A673 (cell line): Measurements from ENCODE around the gene ABCC5. TPM values are rescaled to one million over a fixed set of nuclear protein-coding genes. Genes with fewer than 3 reads are reported as not detected.
A peak's percentile ranks its signal among the peaks of the same experiment; 100 is the strongest.

Experiments used
- BruUV-seq: library from RNA; stranded (reverse); fragments of 400-500 nt; replicated peaks from 2 replicates; lab custom pipeline; 2021; lab: Mats Ljungman, UMichigan
- CTCF ChIA-PET: fragments of 300-600 bp; sonication (Branson Sonifier 250); formaldehyde crosslinking; loops from one replicate; lab custom pipeline; 2022; ENCODE audit warnings: antibody characterized with exemption; lab: Charles Lee
- POLR2A ChIA-PET: fragments of 300-600 bp; sonication (Branson Sonifier 250); formaldehyde crosslinking; loops from one replicate; lab custom pipeline; 2022; ENCODE audit warnings: antibody characterized with exemption; ENCODE audit not compliant: low non-redundant PET; lab: Charles Lee
- DNase-seq: peaks from one replicate; pipeline ENCODE4 v3.0.0-alpha.2; 2015; ENCODE audit warnings: low spot score
- H3K27ac ChIP-seq: fragments of 200-600 bp; sonication (generic); 2 replicates; pipeline ENCODE4 v1.5.1; 2016; ENCODE audit warnings: mixed run types, low read depth, mild to moderate bottlenecking, mixed read lengths, antibody characterized with exemption, low read length; ENCODE audit not compliant: poor library complexity, severe bottlenecking
- H3K27me3 ChIP-seq: fragments of 200-600 bp; sonication (generic); replicated peaks from 2 replicates; pipeline ENCODE4 v1.6.1; 2017; ENCODE audit warnings: mixed run types, low read depth, mild to moderate bottlenecking, mixed read lengths, antibody characterized with exemption, low read length; ENCODE audit not compliant: insufficient read depth, poor library complexity
- H3K36me3 ChIP-seq: fragments of 200-600 bp; sonication (generic); 2 replicates; pipeline ENCODE4 v1.6.1; 2016; ENCODE audit warnings: mixed run types, mild to moderate bottlenecking, mixed read lengths, antibody characterized with exemption, low read length; ENCODE audit not compliant: insufficient read depth, poor library complexity, severe bottlenecking
- H3K4me1 ChIP-seq: fragments of 200-600 bp; sonication (generic); 2 replicates; pipeline ENCODE4 v1.6.1; 2017; ENCODE audit warnings: mixed run types, mild to moderate bottlenecking, mixed read lengths, antibody characterized with exemption, low read length; ENCODE audit not compliant: insufficient read depth, poor library complexity, severe bottlenecking
- H3K4me3 ChIP-seq: fragments of 200-600 bp; sonication (generic); 2 replicates; pipeline ENCODE4 v1.5.1; 2016; ENCODE audit warnings: low read depth, mixed run types, mild to moderate bottlenecking, mixed read lengths, low read length; ENCODE audit not compliant: poor library complexity, severe bottlenecking
- H3K9me3 ChIP-seq: fragments of 200-600 bp; sonication (generic); 2 replicates; pipeline ENCODE4 v1.6.1; 2016; ENCODE audit warnings: mixed run types, low read depth, mild to moderate bottlenecking, mixed read lengths, antibody characterized with exemption, low read length; ENCODE audit not compliant: poor library complexity, severe bottlenecking
- EZH2 ChIP-seq: fragments of 200-600 bp; sonication (generic); IDR thresholded peaks from 2 replicates; pipeline ENCODE4 v1.6.1; 2017; ENCODE audit warnings: borderline replicate concordance, low read depth, mild to moderate bottlenecking, mixed read lengths, antibody characterized with exemption, low read length; ENCODE audit not compliant: poor library complexity, severe bottlenecking
- intact Hi-C: fragments of 100-400 bp; cut with micrococcal nuclease; formaldehyde crosslinking; loops from one replicate; pipeline ENCODE4 v1.10.0; 2022; ENCODE audit not compliant: unreplicated experiment
- total RNA-seq: library from RNA; stranded (reverse); gene quantifications from 2 replicates; pipeline ENCODE4 v1.2.3, GENCODE V29; 2021
- TF ChIP-seq, protein P1 (sequence below): fragments of 300-800, 200-600 bp; sonication (generic); conservative IDR thresholded peaks from 2 replicates; pipeline ENCODE4 v1.5.1; 2017; ENCODE audit warnings: low read depth, mild to moderate bottlenecking, antibody characterized with exemption, low read length, moderate library complexity, mixed read lengths

Gene ABCC5
- total RNA-seq, 1 experiment from 2014 or later = 32.0 TPM

DNA sequence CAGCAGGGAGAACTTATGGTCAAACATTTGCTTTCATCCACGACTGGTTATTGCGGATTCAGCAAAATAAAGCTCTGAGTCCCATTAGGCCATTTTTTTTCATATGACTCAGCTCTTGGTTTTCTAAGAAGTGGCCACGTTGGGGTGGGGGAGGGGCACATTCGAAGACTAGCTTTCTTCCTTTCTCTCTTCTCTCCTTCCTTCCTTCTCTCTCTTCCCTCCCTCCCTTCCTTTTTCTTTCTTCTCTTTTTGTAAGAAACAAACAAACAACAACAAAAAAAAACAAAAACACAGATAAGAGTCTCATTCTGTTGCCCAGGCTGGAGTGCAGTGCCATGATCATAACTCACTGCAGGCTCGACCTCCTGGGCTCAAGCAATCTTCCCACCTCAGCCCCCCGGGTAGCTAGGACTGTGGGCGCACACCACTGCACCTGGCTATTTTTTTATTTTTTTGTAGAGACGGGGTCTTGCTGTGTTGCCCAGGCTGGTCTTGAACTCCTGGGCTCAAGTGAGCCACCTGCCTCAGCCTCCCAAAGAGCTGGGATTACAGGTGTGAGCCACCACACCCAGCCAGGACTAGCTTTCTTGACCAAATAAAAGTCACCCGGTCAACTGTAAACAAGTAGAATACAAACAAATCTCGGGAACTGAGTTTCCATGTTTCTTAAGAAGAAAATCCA lies 41.6 kb downstream of the ABCC5 start:
- peaks cover 4% of the 10 kb centered on the region for H3K4me1 ChIP-seq
- BruUV-seq = no TSS peak
- H3K4me3 ChIP-seq = no peak overlapping the region
- H3K36me3 ChIP-seq = no peaks in the 10 kb centered on the region
- ChIA-PET CTCF (no interaction called here), POLR2A (no interaction called here)
- intact Hi-C loops = no loop called here
- H3K27ac ChIP-seq = no peak overlapping the region
- no peaks in the 10 kb centered on the region for H3K9me3 ChIP-seq
- no peaks in the 10 kb centered on the region for H3K27me3 ChIP-seq
- TF ChIP-seq, protein P1, sequence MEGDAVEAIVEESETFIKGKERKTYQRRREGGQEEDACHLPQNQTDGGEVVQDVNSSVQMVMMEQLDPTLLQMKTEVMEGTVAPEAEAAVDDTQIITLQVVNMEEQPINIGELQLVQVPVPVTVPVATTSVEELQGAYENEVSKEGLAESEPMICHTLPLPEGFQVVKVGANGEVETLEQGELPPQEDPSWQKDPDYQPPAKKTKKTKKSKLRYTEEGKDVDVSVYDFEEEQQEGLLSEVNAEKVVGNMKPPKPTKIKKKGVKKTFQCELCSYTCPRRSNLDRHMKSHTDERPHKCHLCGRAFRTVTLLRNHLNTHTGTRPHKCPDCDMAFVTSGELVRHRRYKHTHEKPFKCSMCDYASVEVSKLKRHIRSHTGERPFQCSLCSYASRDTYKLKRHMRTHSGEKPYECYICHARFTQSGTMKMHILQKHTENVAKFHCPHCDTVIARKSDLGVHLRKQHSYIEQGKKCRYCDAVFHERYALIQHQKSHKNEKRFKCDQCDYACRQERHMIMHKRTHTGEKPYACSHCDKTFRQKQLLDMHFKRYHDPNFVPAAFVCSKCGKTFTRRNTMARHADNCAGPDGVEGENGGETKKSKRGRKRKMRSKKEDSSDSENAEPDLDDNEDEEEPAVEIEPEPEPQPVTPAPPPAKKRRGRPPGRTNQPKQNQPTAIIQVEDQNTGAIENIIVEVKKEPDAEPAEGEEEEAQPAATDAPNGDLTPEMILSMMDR = no peak
- no peak for TF ChIP-seq EZH2
- DNase-seq = peak; percentile 26

- Histone ChIP-seq H3K27ac (no peak overlapping the region), H3K36me3 (peaks cover 5% of the 10 kb centered on the region), H3K4me3 (no peak overlapping the region), H3K9me3 (no peaks in the 10 kb centered on the region), H3K4me1 (no peaks in the 10 kb centered on the region), H3K27me3 (no peaks in the 10 kb centered on the region)
- intact Hi-C loops = no loop called here
- ChIA-PET CTCF (no interaction called here), POLR2A (no interaction called here)
- BruUV-seq = no TSS peak
- DNase-seq = no peak
- TF ChIP-seq EZH2 = no peak
- TF ChIP-seq, protein P1 = no peak
Observed at GRCh38 chr3:183968666-183969245, 48.9 kb downstream of the ABCC5 start.

DNA sequence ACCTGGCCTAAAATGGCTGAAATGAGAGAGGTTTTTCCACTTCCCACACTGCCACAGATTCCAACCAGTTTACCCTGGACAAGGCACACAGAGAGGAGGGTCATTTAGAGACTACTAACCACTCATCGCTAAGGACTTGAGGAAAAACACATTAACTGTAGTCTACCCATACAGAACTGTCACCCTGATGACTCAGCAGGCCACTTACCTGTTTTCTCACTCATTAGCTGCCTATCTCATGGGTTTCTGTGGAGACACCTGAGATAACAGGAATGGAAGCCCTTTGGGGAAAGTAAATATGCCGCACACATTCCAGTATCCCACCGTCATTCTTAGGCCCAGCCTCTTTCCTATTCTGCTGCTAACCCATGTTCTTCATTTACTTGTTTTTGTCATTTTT lies 50.0 kb downstream of the ABCC5 start:
- Histone ChIP-seq H3K9me3 (no peaks in the 10 kb centered on the region), H3K36me3 (peaks cover 5% of the 10 kb centered on the region), H3K4me1 (no peaks in the 10 kb centered on the region), H3K4me3 (no peak overlapping the region), H3K27ac (no peak overlapping the region), H3K27me3 (no peaks in the 10 kb centered on the region)
- BruUV-seq = no TSS peak
- intact Hi-C loops = no loop called here
- POLR2A ChIA-PET = no interaction called here
- no peak for DNase-seq
- no peak for TF ChIP-seq EZH2
- TF ChIP-seq, protein P1 = no peak
- CTCF ChIA-PET = no interaction called here
